VCaP (cell line): ENCODE measurements around the gene KCNIP3.
A peak's percentile ranks its signal among the peaks of the same experiment; 100 is the strongest.

ENCODE experiments used
- H3K27ac ChIP-seq: fragments of 450-650 bp; 2 replicates; pipeline ENCODE4 v1.5.1; 2017
- CTCF ChIP-seq: fragments of 450-650 bp; conservative IDR thresholded peaks from 2 replicates; pipeline ENCODE4 v1.5.1; 2017; ENCODE audit warnings: mild to moderate bottlenecking, moderate library complexity

KCNIP3 gene

GRCh38 chr2:95344656-95345055 lies 47.5 kb downstream of the KCNIP3 start:
- no peak for TF ChIP-seq CTCF
- no peak overlapping the region for H3K27ac ChIP-seq

GRCh38 chr2:95345081-95345562 lies 48.0 kb downstream of the KCNIP3 start:
- TF ChIP-seq CTCF: no peak
- peak overlapping the region; percentile 65; the same call in 1 of the 2 replicates for H3K27ac ChIP-seq

GRCh38 chr2:95345563-95346230 lies 48.5 kb downstream of the KCNIP3 start:
- peak overlapping the region; percentile 65; the same call in 1 of the 2 replicates for H3K27ac ChIP-seq
- TF ChIP-seq CTCF: peak; percentile 96

GRCh38 chr2:95346231-95346737 lies 49.1 kb downstream of the KCNIP3 start:
- TF ChIP-seq CTCF: no peak
- H3K27ac ChIP-seq: peak overlapping the region; percentile 65; the same call in 1 of the 2 replicates

GRCh38 chr2:95346738-95347671 lies 49.9 kb downstream of the KCNIP3 start:
- peak overlapping the region; percentile 65; the same call in 1 of the 2 replicates for H3K27ac ChIP-seq

GRCh38 chr2:95347681-95348608 lies 50.8 kb downstream of the KCNIP3 start:
- no peak overlapping the region for H3K27ac ChIP-seq
- TF ChIP-seq CTCF: no peak

More at GRCh38 chr2:95346738-95347671, 49.9 kb downstream of the KCNIP3 start:
- TF ChIP-seq CTCF: no peak
